LNCAP (cell line): ENCODE measurements around the gene TDRD3.
A peak's percentile ranks its signal among the peaks of the same experiment; 100 is the strongest.

Experiments used
- TF ChIP-seq, protein P1 (sequence below): fragments of 450-650 bp; IDR thresholded peaks from 2 replicates; pipeline ENCODE4 v1.5.1; 2017; ENCODE audit warnings: mild to moderate bottlenecking

TDRD3 gene

DNA sequence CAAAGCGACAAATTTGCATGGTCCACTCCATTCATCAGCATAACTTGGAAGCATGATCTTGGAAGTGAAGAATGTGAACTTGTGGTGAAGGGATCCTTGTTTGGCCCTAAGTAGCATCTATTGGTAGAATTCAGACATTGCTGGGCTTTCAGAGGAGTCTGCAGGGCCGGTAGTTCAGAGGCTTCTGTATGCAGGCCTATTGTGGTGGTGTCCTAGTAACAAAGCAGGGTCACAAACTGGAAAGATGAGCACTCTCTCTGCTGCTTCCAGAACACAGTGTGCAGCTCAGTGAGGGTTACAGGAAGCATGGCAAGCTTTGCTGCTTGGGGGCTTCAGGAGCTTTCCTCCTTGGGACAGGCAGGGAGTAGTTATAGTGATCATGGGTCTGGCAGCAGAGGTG is 206.0 kb downstream of the TDRD3 start:
- TF ChIP-seq, protein P1, sequence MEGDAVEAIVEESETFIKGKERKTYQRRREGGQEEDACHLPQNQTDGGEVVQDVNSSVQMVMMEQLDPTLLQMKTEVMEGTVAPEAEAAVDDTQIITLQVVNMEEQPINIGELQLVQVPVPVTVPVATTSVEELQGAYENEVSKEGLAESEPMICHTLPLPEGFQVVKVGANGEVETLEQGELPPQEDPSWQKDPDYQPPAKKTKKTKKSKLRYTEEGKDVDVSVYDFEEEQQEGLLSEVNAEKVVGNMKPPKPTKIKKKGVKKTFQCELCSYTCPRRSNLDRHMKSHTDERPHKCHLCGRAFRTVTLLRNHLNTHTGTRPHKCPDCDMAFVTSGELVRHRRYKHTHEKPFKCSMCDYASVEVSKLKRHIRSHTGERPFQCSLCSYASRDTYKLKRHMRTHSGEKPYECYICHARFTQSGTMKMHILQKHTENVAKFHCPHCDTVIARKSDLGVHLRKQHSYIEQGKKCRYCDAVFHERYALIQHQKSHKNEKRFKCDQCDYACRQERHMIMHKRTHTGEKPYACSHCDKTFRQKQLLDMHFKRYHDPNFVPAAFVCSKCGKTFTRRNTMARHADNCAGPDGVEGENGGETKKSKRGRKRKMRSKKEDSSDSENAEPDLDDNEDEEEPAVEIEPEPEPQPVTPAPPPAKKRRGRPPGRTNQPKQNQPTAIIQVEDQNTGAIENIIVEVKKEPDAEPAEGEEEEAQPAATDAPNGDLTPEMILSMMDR = no peak

DNA sequence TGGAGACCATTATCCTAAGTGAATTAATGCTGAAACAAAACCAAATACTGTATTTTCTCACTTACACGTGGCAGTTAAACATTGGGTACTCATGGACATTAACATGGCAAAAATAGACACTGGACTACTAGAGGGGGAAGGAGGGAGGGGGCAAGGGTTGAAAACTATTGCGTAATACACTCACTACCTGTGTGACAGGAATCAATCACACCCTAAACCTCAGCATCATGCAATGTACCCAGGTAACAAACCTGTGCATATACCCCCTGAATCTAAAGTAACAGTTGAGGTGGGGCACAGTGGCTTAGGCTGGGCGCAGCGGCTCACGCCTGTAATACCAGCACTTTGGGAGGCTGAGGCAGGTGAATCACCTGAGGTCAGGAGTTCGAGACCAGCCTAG is 207.0 kb downstream of the TDRD3 start:
- TF ChIP-seq, protein P1 = no peak

DNA sequence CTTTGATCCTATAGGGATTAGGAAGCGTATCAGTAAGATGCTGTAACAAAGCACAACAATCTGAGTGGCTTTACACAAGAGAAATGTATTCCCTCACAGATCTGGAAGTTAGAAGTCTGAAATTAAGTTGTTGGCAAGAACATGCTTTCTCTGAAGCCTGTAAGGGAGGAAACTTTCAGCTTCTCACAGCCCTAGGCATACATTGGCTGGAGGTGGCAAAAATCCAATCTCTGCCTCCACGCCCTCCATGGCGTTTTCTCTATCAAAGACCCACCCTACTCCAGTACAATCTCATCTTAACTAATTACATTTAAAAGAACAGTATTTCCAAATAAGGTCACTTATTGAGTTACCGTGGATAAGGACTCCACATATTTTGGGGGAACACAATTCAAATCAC is 211.9 kb downstream of the TDRD3 start:
- TF ChIP-seq, protein P1 = no peak

DNA sequence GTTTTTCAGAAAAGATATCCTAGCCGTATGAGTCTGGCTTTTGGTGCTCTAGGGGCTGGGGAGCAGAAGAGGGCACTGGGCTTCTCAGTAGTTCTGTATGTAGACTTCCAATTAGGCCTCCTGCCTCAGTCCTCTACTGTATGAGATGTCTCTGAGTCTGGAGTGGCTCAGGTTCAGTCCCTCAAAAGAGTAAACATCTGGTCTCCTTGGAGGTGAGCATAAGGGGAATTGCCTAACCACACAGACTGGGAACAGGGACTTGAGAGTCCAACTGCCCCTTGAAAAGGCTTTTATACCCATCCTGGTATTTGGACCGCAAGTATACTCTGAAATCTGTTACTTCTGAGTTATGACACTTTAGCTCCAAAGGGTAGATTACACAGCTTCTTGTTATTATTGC is 214.5 kb downstream of the TDRD3 start:
- TF ChIP-seq, protein P1 = no peak

DNA sequence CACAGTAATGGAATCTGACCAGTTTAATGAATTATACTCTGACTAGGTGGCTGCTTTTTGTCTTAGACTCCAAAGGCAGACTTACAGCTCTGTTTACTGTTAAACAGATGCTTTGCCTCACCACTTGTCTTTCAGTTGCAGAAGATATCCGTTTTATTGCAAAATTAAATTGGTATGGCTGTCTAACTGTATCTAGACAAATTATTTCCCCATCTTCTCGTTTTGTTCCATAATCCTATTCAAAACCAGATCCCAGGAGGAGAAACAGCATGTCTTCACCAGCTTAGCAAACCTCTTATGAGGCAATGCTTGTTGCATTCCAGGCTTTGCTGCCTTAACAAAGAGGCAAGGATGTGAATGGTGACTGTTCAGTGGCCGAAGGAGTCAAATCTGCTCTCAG is 215.6 kb downstream of the TDRD3 start:
- TF ChIP-seq, protein P1 = no peak

DNA sequence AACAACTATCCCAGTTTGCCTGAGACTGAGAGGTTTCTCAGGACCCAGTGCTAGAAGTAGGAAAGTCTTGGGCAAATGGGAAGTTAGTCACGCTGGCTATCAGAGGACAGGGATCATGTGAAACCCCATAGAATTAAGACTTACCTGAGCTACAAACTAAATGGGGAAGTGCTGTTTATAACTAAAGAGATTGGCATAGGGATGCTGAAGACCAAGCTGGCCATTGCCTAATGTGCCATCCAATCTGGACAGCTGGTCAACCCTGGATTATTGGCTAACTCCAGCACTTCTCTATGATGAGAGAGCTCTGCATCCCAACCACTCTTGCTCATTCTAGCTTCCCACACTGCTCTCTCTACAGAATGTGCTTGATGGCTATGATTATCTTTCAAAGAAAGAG is 216.1 kb downstream of the TDRD3 start:
- TF ChIP-seq, protein P1 = no peak

DNA sequence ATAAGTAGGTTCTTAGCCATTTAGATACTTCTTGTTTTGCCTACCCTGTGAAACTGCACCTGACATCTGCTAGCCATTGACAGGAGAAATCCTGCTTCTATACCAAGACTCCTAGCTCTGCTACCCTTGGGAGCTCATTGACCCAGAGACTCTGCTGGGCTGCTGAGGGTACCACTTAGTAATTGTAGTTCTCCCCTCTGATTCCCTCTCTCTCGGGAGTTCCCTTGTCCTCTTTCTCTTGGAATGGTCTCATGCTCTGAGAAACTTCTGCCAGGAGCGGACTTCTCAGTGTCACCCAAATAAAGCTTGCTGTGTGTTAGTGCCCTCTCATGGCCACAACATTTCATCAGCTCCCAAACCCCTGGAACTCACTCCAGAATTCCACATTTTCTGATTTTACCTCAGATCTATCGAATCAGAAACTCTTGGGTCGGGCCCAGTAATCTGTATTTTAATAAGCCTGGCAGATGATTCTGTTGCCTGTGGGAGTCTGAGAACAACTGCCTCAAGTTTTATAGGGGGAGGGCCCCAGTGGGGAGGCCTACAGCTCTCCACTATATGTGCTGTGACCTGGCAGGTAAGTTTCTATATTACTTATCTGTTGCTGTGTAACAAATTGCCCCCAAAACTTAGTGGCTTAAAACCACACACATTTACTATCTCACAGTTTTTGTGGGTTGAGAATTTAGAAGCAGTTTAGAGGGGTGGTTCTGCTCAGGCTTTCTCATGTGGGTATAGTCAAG is 221.1 kb downstream of the TDRD3 start:
- TF ChIP-seq, protein P1 = peak; percentile 64

DNA sequence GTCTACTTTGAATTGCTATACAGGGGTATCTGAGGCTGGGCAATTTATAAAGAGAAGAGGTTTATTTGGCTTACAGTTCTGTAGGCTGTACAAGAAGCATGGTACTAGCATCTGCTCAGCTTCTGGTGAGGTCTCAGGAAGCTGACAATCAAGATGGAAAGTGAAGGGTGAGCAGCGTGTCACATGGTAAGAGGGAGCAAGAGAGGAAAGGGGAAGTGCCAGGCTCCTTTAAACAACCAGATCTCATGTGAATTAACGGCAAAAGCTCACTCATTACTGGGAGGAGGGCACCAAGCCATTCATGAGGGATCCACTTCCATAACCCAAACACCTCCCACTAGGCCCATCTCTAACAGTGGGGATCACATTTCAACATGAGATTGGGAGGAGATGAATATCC is 222.4 kb downstream of the TDRD3 start:
- TF ChIP-seq, protein P1 = no peak
